Muscle layer of colon (tissue), 2 donors: ENCODE results near the gene IL13RA2.

Source experiments
- H3K27ac ChIP-seq: one replicate; pipeline ENCODE4 v1.7.0; 2013; ENCODE audit warnings: low read depth, mild to moderate bottlenecking, low read length, moderate library complexity
- H3K27me3 ChIP-seq, 2 donors: one replicate each; pipeline ENCODE4 v1.7.0; 2013; ENCODE audit warnings: low read length in 2 of 2, mild to moderate bottlenecking in 2 of 2; ENCODE audit not compliant: insufficient read depth in 2 of 2, control insufficient read depth in 1 of 2
- H3K36me3 ChIP-seq: one replicate; pipeline ENCODE4 v1.7.0; 2013; ENCODE audit warnings: mild to moderate bottlenecking, low read length; ENCODE audit not compliant: insufficient read depth
- H3K4me1 ChIP-seq: one replicate; pipeline ENCODE4 v1.7.0; 2013; ENCODE audit warnings: mild to moderate bottlenecking, low read length; ENCODE audit not compliant: insufficient read depth
- H3K4me3 ChIP-seq, 2 donors: one replicate each; pipeline ENCODE4 v1.7.0; 2013; ENCODE audit warnings: low read length in 2 of 2, low read depth in 1 of 2, mild to moderate bottlenecking in 1 of 2, moderate library complexity in 1 of 2
- H3K9ac ChIP-seq: one replicate; pipeline ENCODE4 v1.7.0; 2013; ENCODE audit warnings: low read length
- H3K9me3 ChIP-seq: one replicate; pipeline ENCODE4 v1.7.0; 2013; ENCODE audit warnings: mild to moderate bottlenecking, low read length
- donor health status: abdominal sarcoma.
- donor health status: Adenocarcinoma of cecum.

Gene IL13RA2

DNA sequence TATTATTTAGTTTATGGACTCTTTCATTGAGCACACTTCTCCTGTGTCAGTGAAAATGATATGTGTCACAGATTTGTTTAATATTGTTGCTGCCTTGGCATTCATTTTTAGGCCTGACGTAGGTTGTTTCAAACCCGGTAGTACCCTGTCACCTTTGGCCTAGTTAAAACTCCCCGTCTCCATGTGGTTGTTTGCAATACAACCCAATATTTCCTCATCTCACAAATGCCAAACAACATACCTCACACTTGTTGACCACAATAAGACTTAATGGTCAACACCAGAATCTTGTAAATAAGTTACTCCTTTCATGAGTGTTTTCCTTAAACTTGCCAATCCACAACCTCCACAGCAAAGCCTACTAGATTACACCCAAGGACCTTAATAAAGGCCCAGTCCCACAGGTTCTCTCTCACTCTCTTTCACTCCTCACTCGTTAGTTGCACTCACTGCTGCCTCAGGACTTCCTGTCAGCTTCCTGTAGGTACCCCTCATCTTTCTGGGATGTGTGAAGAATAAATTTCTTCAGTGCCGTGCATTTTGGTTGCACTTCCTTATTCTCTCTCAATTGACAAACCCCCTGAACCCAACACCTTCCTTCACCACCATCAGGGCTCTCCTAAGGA lies 31.3 kb downstream of the IL13RA2 start:
- Histone ChIP-seq H3K36me3 (no peaks in the 10 kb centered on the region), H3K4me1 (no peaks in the 10 kb centered on the region), H3K27ac (no peak overlapping the region), H3K4me3 (no peak overlapping the region), H3K9ac (no peak overlapping the region), H3K9me3 (no peaks in the 10 kb centered on the region), H3K27me3 (no peaks in the 10 kb centered on the region)

GRCh38 chrX:114976292-114976691 lies 41.1 kb downstream of the IL13RA2 start:
- Histone ChIP-seq H3K27me3 (no peaks in the 10 kb centered on the region), H3K9ac (no peak overlapping the region), H3K4me3 (no peak overlapping the region), H3K9me3 (peaks cover 2% of the 10 kb centered on the region), H3K27ac (no peak overlapping the region), H3K36me3 (no peaks in the 10 kb centered on the region), H3K4me1 (no peaks in the 10 kb centered on the region)

DNA sequence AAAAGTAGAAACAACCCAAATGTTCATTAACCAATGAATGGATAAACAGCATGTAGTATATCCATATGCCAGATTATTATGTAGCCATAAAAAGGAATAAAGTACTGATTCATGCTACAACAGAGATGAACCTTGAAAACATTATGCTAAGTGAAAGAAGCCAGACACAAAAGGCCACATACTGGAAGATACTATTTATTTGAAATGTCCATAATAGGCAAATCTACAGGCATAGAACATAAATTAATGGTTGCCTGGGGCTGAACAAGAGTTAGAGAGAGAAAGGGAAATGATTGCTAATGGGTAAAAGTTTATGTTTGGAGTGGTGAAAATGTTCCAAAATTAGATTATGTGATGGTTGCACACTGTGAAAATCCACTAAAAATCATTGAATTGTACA lies 44.4 kb downstream of the IL13RA2 start:
- Histone ChIP-seq H3K27ac (no peak overlapping the region), H3K4me1 (no peaks in the 10 kb centered on the region), H3K36me3 (no peaks in the 10 kb centered on the region), H3K9ac (no peak overlapping the region), H3K27me3 (no peaks in the 10 kb centered on the region), H3K9me3 (peaks cover 3% of the 10 kb centered on the region), H3K4me3 (no peak overlapping the region)

DNA sequence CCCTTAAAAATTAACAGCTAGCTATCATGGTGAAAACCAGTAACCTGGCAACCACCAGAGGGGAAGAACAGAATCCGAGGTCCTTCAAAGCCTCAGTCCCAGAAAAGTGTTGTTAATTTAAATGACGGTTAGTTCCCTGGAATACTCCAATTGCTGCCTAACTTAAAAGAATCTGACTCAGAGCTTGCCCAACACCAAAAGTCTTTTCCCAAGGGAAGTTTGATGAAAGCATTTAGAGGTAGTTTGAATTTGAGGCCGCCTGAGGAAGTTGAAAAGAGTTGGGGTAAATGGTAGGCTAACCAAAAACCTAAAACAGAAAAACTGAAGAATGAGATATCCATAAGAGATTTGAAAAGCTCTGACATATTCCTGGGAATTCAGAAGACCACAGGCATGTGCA lies 46.6 kb downstream of the IL13RA2 start:
- no peaks in the 10 kb centered on the region for H3K27me3 ChIP-seq
- no peaks in the 10 kb centered on the region for H3K4me1 ChIP-seq
- peaks cover 3% of the 10 kb centered on the region for H3K9me3 ChIP-seq
- H3K36me3 ChIP-seq, result no peaks in the 10 kb centered on the region
- no peak overlapping the region for H3K27ac ChIP-seq
- H3K4me3 ChIP-seq, result no peak overlapping the region
- no peak overlapping the region for H3K9ac ChIP-seq

DNA sequence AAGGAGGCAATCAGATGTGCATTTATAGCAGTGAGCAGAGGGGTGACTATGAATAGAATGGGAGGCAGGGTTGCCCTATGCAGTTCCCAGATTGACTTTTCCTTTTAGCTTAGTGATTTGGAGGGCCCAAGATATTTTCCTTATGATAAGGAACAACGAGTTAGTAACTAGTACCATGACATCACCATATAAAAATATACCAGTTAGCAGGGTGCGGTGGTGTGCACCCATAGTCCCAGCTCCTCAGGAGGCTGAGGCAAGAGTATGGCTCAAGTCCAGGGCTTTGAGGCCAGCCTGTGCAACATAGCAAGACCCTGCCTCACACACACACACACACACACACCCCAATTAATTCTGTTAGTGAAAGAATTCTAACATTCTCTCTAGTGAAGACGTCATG lies 53.0 kb downstream of the IL13RA2 start:
- Histone ChIP-seq H3K9me3 (no peaks in the 10 kb centered on the region), H3K4me3 (no peak overlapping the region), H3K27me3 (no peaks in the 10 kb centered on the region), H3K9ac (no peak overlapping the region), H3K36me3 (no peaks in the 10 kb centered on the region), H3K27ac (no peak overlapping the region), H3K4me1 (no peaks in the 10 kb centered on the region)

DNA sequence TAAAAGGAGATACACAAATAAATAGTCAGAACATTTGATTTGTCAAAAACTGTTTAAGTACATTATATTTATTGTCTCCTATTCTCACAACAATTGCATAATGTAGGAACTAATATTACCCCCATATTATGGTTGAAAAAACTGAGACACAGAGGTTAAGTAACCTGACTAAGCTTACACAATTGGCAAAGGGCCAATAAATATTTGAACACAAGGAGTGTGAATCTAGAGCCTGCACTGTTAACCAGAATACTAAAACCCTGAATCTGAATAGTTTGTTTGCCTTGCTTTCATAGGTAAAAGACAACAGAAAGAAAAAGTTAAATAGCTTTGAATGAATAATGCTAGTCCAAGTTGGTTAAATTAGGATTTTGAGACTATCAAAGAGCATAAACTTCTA lies 55.2 kb downstream of the IL13RA2 start:
- Histone ChIP-seq H3K9me3 (no peaks in the 10 kb centered on the region), H3K27ac (no peak overlapping the region), H3K36me3 (no peaks in the 10 kb centered on the region), H3K4me3 (no peak overlapping the region), H3K9ac (no peak overlapping the region), H3K27me3 (no peaks in the 10 kb centered on the region), H3K4me1 (no peaks in the 10 kb centered on the region)

- no peaks in the 10 kb centered on the region for H3K9me3 ChIP-seq
- no peaks in the 10 kb centered on the region for H3K27me3 ChIP-seq
- no peaks in the 10 kb centered on the region for H3K36me3 ChIP-seq
- no peak overlapping the region for H3K4me3 ChIP-seq
- no peak overlapping the region for H3K27ac ChIP-seq
- H3K9ac ChIP-seq, result no peak overlapping the region
- no peaks in the 10 kb centered on the region for H3K4me1 ChIP-seq
These were observed 57.7 kb downstream of the IL13RA2 start for GRCh38 chrX:114959729-114960128.
